IPS-15b (cell line): ENCODE measurements around the gene ACP5.

Experiments
- H3K27me3 ChIP-seq: one replicate; pipeline ENCODE4 v1.6.1; 2013; ENCODE audit warnings: low read length; ENCODE audit not compliant: control insufficient read depth, insufficient read depth
- H3K36me3 ChIP-seq: one replicate; pipeline ENCODE4 v1.6.1; 2013; ENCODE audit warnings: low read length; ENCODE audit not compliant: control insufficient read depth, insufficient read depth
- H3K4me1 ChIP-seq: one replicate; pipeline ENCODE4 v1.6.1; 2013; ENCODE audit warnings: mild to moderate bottlenecking, low read length; ENCODE audit not compliant: control insufficient read depth, insufficient read depth
- H3K4me3 ChIP-seq: one replicate; pipeline ENCODE4 v1.5.1; 2013; ENCODE audit warnings: low read depth, low read length
- H3K9ac ChIP-seq: one replicate; pipeline ENCODE4 v1.6.1; 2013; ENCODE audit warnings: low read depth, mild to moderate bottlenecking, low read length
- H3K9me3 ChIP-seq: one replicate; pipeline ENCODE4 v1.6.1; 2013; ENCODE audit warnings: mild to moderate bottlenecking, low read length; ENCODE audit not compliant: control insufficient read depth, insufficient read depth

Gene ACP5

GRCh38 chr19:11538232-11539036, 39.0 kb downstream of the ACP5 start, which contains the start of gene CNN1:
Gene CNN1 (plus strand): TSS chr19:11538851. CDS start chr19:11538928, 77 bp downstream.
- H3K36me3 ChIP-seq, result no peaks in the 10 kb centered on the region
- H3K4me3 ChIP-seq, result peak within 1 kb of the TSS; percentile 68
- H3K27me3 ChIP-seq, result no peaks in the 10 kb centered on the region
- no peaks in the 10 kb centered on the region for H3K9me3 ChIP-seq
- H3K4me1 ChIP-seq, result peaks cover 6% of the 10 kb centered on the region
- peak within 1 kb of the TSS; percentile 73 for H3K9ac ChIP-seq

GRCh38 chr19:11535792-11536595, 41.5 kb downstream of the ACP5 start:
- Histone ChIP-seq H3K36me3 (no peaks in the 10 kb centered on the region), H3K4me1 (peaks cover 6% of the 10 kb centered on the region), H3K4me3 (peak overlapping the region; percentile 39), H3K27me3 (no peaks in the 10 kb centered on the region), H3K9ac (peak overlapping the region; percentile 4), H3K9me3 (no peaks in the 10 kb centered on the region)

GRCh38 chr19:11534948-11535347, 42.5 kb downstream of the ACP5 start:
- Histone ChIP-seq H3K4me3 (no peak overlapping the region), H3K9ac (no peak overlapping the region), H3K9me3 (no peaks in the 10 kb centered on the region), H3K4me1 (peaks cover 6% of the 10 kb centered on the region), H3K36me3 (no peaks in the 10 kb centered on the region), H3K27me3 (no peaks in the 10 kb centered on the region)

- Histone ChIP-seq H3K36me3 (no peaks in the 10 kb centered on the region), H3K27me3 (no peaks in the 10 kb centered on the region), H3K9me3 (no peaks in the 10 kb centered on the region), H3K4me1 (peaks cover 6% of the 10 kb centered on the region), H3K9ac (no peak overlapping the region), H3K4me3 (no peak overlapping the region)
These were observed 42.9 kb downstream of the ACP5 start for GRCh38 chr19:11534538-11534937.

- H3K36me3 ChIP-seq, result no peaks in the 10 kb centered on the region
- no peak overlapping the region for H3K9ac ChIP-seq
- H3K4me1 ChIP-seq, result peaks cover under 1% of the 10 kb centered on the region
- no peaks in the 10 kb centered on the region for H3K27me3 ChIP-seq
- no peak overlapping the region for H3K4me3 ChIP-seq
- H3K9me3 ChIP-seq, result no peaks in the 10 kb centered on the region
These were observed 47.0 kb downstream of the ACP5 start for GRCh38 chr19:11530432-11530831.

GRCh38 chr19:11528551-11529341, 48.7 kb downstream of the ACP5 start, which contains the start of gene ECSIT:
Gene ECSIT (minus strand): TSS chr19:11529134. CDS start chr19:11519170, 9,964 bp downstream.
- peak within 1 kb of the TSS; percentile 75 for H3K4me3 ChIP-seq
- H3K36me3 ChIP-seq, result no peaks in the 10 kb centered on the region
- H3K4me1 ChIP-seq, result no peaks in the 10 kb centered on the region
- H3K9me3 ChIP-seq, result no peaks in the 10 kb centered on the region
- no peaks in the 10 kb centered on the region for H3K27me3 ChIP-seq
- H3K9ac ChIP-seq, result peak within 1 kb of the TSS; percentile 84
